Loucy (cell line): ENCODE results near the gene OR4K13.

Source experiments
- H2AFZ ChIP-seq: fragments of 200-600 bp; sonication (generic); 2 replicates; pipeline ENCODE4 v1.6.0; 2016; ENCODE audit warnings: antibody characterized with exemption, mild to moderate bottlenecking, low read length, moderate library complexity
- H3F3A ChIP-seq: fragments of 200-600 bp; 2 replicates; pipeline ENCODE4 v1.6.0; 2016; ENCODE audit warnings: antibody characterized with exemption, low read depth, mild to moderate bottlenecking
- H3K27me3 ChIP-seq: fragments of 200-600 bp; sonication (generic); 2 replicates; pipeline ENCODE4 v1.6.1; 2014; ENCODE audit warnings: low read length, mild to moderate bottlenecking; ENCODE audit not compliant: insufficient read depth, poor library complexity, severe bottlenecking
- H3K36me3 ChIP-seq: fragments of 200-600 bp; sonication (generic); 2 replicates; pipeline ENCODE4 v1.6.1; 2016; ENCODE audit warnings: low read length; ENCODE audit not compliant: insufficient read depth
- H3K4me1 ChIP-seq: fragments of 200-600 bp; sonication (generic); 2 replicates; pipeline ENCODE4 v1.5.1; 2014; ENCODE audit warnings: low read length, mild to moderate bottlenecking; ENCODE audit not compliant: insufficient read depth, poor library complexity, severe bottlenecking
- H3K4me2 ChIP-seq: fragments of 200-600 bp; sonication (generic); 2 replicates; pipeline ENCODE4 v1.6.0; 2014; ENCODE audit warnings: antibody characterized with exemption, low read length, low read depth, mild to moderate bottlenecking; ENCODE audit not compliant: poor library complexity, severe bottlenecking
- H3K4me3 ChIP-seq: fragments of 200-600 bp; sonication (generic); 2 replicates; pipeline ENCODE4 v1.5.1; 2014; ENCODE audit warnings: low read length, mild to moderate bottlenecking, mixed read lengths; ENCODE audit not compliant: poor library complexity, severe bottlenecking
- H3K79me2 ChIP-seq: fragments of 200-600 bp; sonication (generic); 2 replicates; pipeline ENCODE4 v1.6.1; 2014; ENCODE audit warnings: low read length; ENCODE audit not compliant: insufficient read depth
- H3K9ac ChIP-seq: fragments of 200-600 bp; sonication (generic); 2 replicates; pipeline ENCODE4 v1.6.0; 2014; ENCODE audit warnings: mild to moderate bottlenecking, low read depth, low read length, moderate library complexity; ENCODE audit not compliant: poor library complexity, severe bottlenecking
- H3K9me2 ChIP-seq: fragments of 200-600 bp; sonication (generic); replicated peaks from 2 replicates; pipeline ENCODE4 v1.6.1; 2016; ENCODE audit warnings: low read depth, low read length, mixed read lengths
- H3K9me3 ChIP-seq: fragments of 200-600 bp; sonication (generic); 2 replicates; pipeline ENCODE4 v1.6.1; 2014; ENCODE audit warnings: mild to moderate bottlenecking, antibody characterized with exemption, low read length, low read depth; ENCODE audit not compliant: insufficient read depth
- H4K20me1 ChIP-seq: fragments of 200-600 bp; sonication (generic); 2 replicates; pipeline ENCODE4 v1.6.0; 2014; ENCODE audit warnings: antibody characterized with exemption, low read length, mild to moderate bottlenecking; ENCODE audit not compliant: insufficient read depth, poor library complexity, severe bottlenecking
- CTCF ChIP-seq: fragments of 200-600 bp; sonication (generic); conservative IDR thresholded peaks from 2 replicates; pipeline ENCODE4 v1.5.1; 2014; ENCODE audit warnings: mild to moderate bottlenecking, antibody characterized with exemption, low read length
- EZH2phosphoT487 ChIP-seq: fragments of 200-600 bp; IDR thresholded peaks from 2 replicates; pipeline ENCODE4 v1.6.1; 2018; ENCODE audit warnings: antibody characterized with exemption, mild to moderate bottlenecking, moderate library complexity, borderline replicate concordance

Gene OR4K13

DNA sequence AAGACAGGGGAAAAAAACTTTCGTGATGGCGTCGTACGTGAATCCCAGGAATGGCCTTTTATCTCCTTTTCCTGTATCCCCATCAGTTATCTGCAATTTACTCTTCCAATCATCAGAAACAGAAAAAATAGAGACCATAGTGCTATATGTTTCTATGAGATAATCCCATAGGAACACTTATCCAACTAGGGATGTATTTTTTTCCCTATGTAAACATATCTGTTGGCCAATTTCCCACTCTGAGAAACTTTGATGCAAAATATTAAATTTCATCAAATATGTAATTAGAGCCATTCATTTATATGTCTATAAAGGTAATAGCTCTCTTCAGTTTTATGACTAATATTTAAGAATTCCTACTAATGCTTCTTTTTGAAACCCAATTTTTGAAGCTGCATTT is at the start of gene OR4K13:
TSS of gene OR4K13 (minus strand) at position 101 of the 400 bp plus-strand sequence. CDS start 1,280 bp downstream, outside the sequence.
- no peaks in the 10 kb centered on the region for H3K27me3 ChIP-seq

GRCh38 chr14:20059745-20060144 is 23.9 kb upstream of the OR4K13 start, which contains the start of gene OR4L1:
Gene OR4L1 (plus strand): TSS chr14:20060045. CDS start chr14:20060045, 0 bp downstream.
- no peak within 1 kb of the TSS for H3K4me2 ChIP-seq

More for the DNA sequence above, at the start of gene OR4K13:
- no peaks in the 10 kb centered on the region for H3K9me2 ChIP-seq
- no peak within 1 kb of the TSS for H3K4me2 ChIP-seq
- no peaks in the 10 kb centered on the region for H4K20me1 ChIP-seq
- H3K4me1 ChIP-seq, result no peaks in the 10 kb centered on the region
- H3K79me2 ChIP-seq, result no peaks in the 10 kb centered on the region
- no peaks in the 10 kb centered on the region for H3K9me3 ChIP-seq
- H2AFZ ChIP-seq, result no peak within 1 kb of the TSS
- H3K36me3 ChIP-seq, result no peaks in the 10 kb centered on the region
- no peak within 1 kb of the TSS for H3K9ac ChIP-seq
- no peak within 1 kb of the TSS for H3K4me3 ChIP-seq
- TF ChIP-seq CTCF, result no peak
- no peak for TF ChIP-seq EZH2phosphoT487
- no peaks in the 10 kb centered on the region for H3F3A ChIP-seq

DNA sequence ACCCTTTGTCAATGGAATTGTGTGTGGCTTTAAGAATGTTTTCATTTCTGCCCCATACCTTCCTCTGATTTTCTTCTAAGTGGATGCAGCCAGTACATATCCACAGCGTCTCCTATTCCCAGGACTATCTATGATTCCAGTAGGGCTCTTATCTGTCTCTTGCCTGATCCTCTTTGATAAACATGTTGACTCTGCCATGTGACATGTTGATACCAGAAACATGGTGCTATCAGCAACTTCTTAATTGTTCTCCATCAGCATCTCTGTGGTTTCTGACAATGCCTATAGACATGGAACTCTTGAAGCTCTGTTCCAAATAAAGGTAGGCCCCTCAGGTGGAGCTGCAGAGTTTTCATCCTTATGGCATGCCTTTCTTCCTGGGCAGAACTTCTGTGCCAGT is 12.4 kb upstream of the OR4K13 start:
- no peaks in the 10 kb centered on the region for H3K36me3 ChIP-seq
- no peaks in the 10 kb centered on the region for H3K79me2 ChIP-seq
- no peak overlapping the region for H2AFZ ChIP-seq
- H3K4me3 ChIP-seq, result no peak overlapping the region
- H3K4me2 ChIP-seq, result no peak overlapping the region
- no peaks in the 10 kb centered on the region for H3K4me1 ChIP-seq
- no peaks in the 10 kb centered on the region for H3K9me3 ChIP-seq
- H3K27me3 ChIP-seq, result no peaks in the 10 kb centered on the region
- H3K9me2 ChIP-seq, result no peaks in the 10 kb centered on the region
- H4K20me1 ChIP-seq, result no peaks in the 10 kb centered on the region
- no peak overlapping the region for H3K9ac ChIP-seq
- no peaks in the 10 kb centered on the region for H3F3A ChIP-seq
- TF ChIP-seq CTCF, result no peak
- no peak for TF ChIP-seq EZH2phosphoT487

More at GRCh38 chr14:20059745-20060144, 23.9 kb upstream of the OR4K13 start, which contains the start of gene OR4L1:
- TF ChIP-seq EZH2phosphoT487, result no peak
- TF ChIP-seq CTCF, result no peak
- Histone ChIP-seq H3K9ac (no peak within 1 kb of the TSS), H3K9me2 (no peaks in the 10 kb centered on the region), H3K79me2 (no peaks in the 10 kb centered on the region), H2AFZ (no peak within 1 kb of the TSS), H4K20me1 (no peaks in the 10 kb centered on the region), H3F3A (no peaks in the 10 kb centered on the region), H3K36me3 (no peaks in the 10 kb centered on the region), H3K27me3 (no peaks in the 10 kb centered on the region), H3K4me1 (no peaks in the 10 kb centered on the region), H3K4me3 (no peak within 1 kb of the TSS), H3K9me3 (no peaks in the 10 kb centered on the region)
